HepG2 (cell line): Measurements from ENCODE around the gene KRT17. TPM values are rescaled to one million over a fixed set of nuclear protein-coding genes. Genes with fewer than 3 reads are reported as not detected.

ENCODE experiments used
- ATAC-seq: fragments of 200-7000 bp; cut with Tn5 transposase; 3 replicates; pipeline ENCODE4 v1.9.1; 2020; ENCODE audit warnings: mild to moderate bottlenecking, moderate library complexity
- BruUV-seq: library from RNA; stranded (reverse); fragments of 400-500 nt; replicated peaks from 2 replicates; lab custom pipeline; 2021; lab: Mats Ljungman, UMichigan
- CTCF ChIA-PET: fragments of 300-600 bp; formaldehyde crosslinking; extraction: SDS; loops from one replicate; lab custom pipeline; 2021; ENCODE audit warnings: low total read pairs, inconsistent platforms, low intra/inter-chr PET ratio; lab: Yijun Ruan, JAX
- POLR2A ChIA-PET: fragments of 350-600 bp; sonication (Branson Sonifier 250); formaldehyde crosslinking; loops from one replicate; lab custom pipeline; 2020; ENCODE audit warnings: antibody characterized with exemption, inconsistent platforms; lab: Yijun Ruan, JAX
- DNase-seq: peaks from one replicate; pipeline ENCODE4 v3.0.0-alpha.2; 2015; ENCODE audit warnings: low spot score
- FAIRE-seq: peaks from 3 replicates; lab custom pipeline; 2011; peaks lifted over from hg19 to GRCh38; lab: Jason Lieb, UNC
- H2AFZ ChIP-seq: one replicate; pipeline ENCODE4 v1.6.1; 2011; ENCODE audit warnings: low read length, inconsistent platforms
- H3K27ac ChIP-seq: fragments of 300-600 bp; 3 replicates; pipeline ENCODE4 v1.8.0; 2011; ENCODE audit warnings: mixed run types, mild to moderate bottlenecking, mixed read lengths, low read length, inconsistent platforms; ENCODE audit not compliant: insufficient read depth; ENCODE audit errors: extremely low read length
- H3K27me3 ChIP-seq, 2 experiments: fragments of 200-600 bp in 1 of 2; 2 replicates in 1 of 2; 3 replicates in 1 of 2; pipeline versions ENCODE4 v1.6.0 to v1.8.0; 2011; ENCODE audit warnings: low read length in 2 of 2, mild to moderate bottlenecking in 2 of 2, moderate library complexity in 2 of 2, inconsistent platforms in 1 of 2; ENCODE audit not compliant: insufficient read depth in 2 of 2, control insufficient read depth in 1 of 2
- H3K36me3 ChIP-seq, 2 experiments: fragments of 200-600 bp in 1 of 2; replicated peaks in 1 of 2; 2 replicates in 1 of 2; 3 replicates in 1 of 2; pipeline versions ENCODE4 v1.5.1 to v1.8.0; 2011; ENCODE audit warnings: low read length in 2 of 2, inconsistent platforms in 1 of 2; ENCODE audit not compliant: insufficient read depth in 2 of 2, control insufficient read depth in 1 of 2
- H3K4me1 ChIP-seq: 2 replicates; pipeline ENCODE4 v1.5.1; 2012; ENCODE audit warnings: low read length, inconsistent platforms; ENCODE audit not compliant: insufficient read depth
- H3K4me2 ChIP-seq: 2 replicates; pipeline ENCODE4 v1.6.0; 2011; ENCODE audit warnings: low read depth, low read length, inconsistent platforms
- H3K4me3 ChIP-seq, 3 experiments: fragments of 200-600 bp in 1 of 3; sonication (generic), shearing (Covaris generic) in 1 of 3; replicated peaks in 1 of 3; 2 replicates each; pipeline ENCODE4 v1.5.1; 2011 to 2016; ENCODE audit warnings: low read length in 3 of 3, inconsistent platforms in 2 of 3, low read depth in 2 of 3, mild to moderate bottlenecking in 2 of 3, control low read depth in 1 of 3, mixed read lengths in 1 of 3; ENCODE audit not compliant: insufficient read depth in 1 of 3
- H3K79me2 ChIP-seq: one replicate; pipeline ENCODE4 v1.6.1; 2011; ENCODE audit warnings: low read length, inconsistent platforms; ENCODE audit not compliant: insufficient read depth
- H3K9ac ChIP-seq: 2 replicates; pipeline ENCODE4 v1.6.0; 2011; ENCODE audit warnings: mild to moderate bottlenecking, low read depth, low read length, inconsistent platforms; ENCODE audit not compliant: insufficient read depth
- H3K9me3 ChIP-seq: 2 replicates; pipeline ENCODE4 v1.5.1; 2012; ENCODE audit warnings: mild to moderate bottlenecking, low read length
- H4K20me1 ChIP-seq: 2 replicates; pipeline ENCODE4 v1.6.0; 2011; ENCODE audit warnings: inconsistent platforms, mild to moderate bottlenecking, low read length, moderate library complexity; ENCODE audit not compliant: insufficient read depth
- FOXJ3 ChIP-seq: sonication (generic); formaldehyde crosslinking; IDR thresholded peaks from 2 replicates; pipeline ENCODE4 v1.4.0; 2020; ENCODE audit warnings: missing genetic modification reagents, mild to moderate bottlenecking, borderline replicate concordance
- PHF8 ChIP-seq: sonication (generic); formaldehyde crosslinking; IDR thresholded peaks from 2 replicates; pipeline ENCODE4 v1.5.0; 2020; ENCODE audit warnings: missing genetic modification reagents
- RFXAP ChIP-seq: sonication (generic); formaldehyde crosslinking; IDR thresholded peaks from 2 replicates; pipeline ENCODE4 v1.4.0; 2020; ENCODE audit warnings: missing genetic modification reagents, borderline replicate concordance
- SALL1 ChIP-seq: sonication (generic); formaldehyde crosslinking; IDR thresholded peaks from 2 replicates; pipeline ENCODE4 v1.8.0; 2022; ENCODE audit warnings: mild to moderate bottlenecking, missing genetic modification reagents
- ZNF260 ChIP-seq: sonication (generic); formaldehyde crosslinking; IDR thresholded peaks from 2 replicates; pipeline ENCODE4 v1.4.0; 2020; ENCODE audit warnings: missing genetic modification reagents, low read depth, mild to moderate bottlenecking, borderline replicate concordance
- ZNF577 ChIP-seq: sonication (generic); formaldehyde crosslinking; IDR thresholded peaks from 2 replicates; pipeline ENCODE4 v1.4.0; 2020; ENCODE audit warnings: mild to moderate bottlenecking, low read depth, missing genetic modification reagents, borderline replicate concordance
- WGBS: methylation state at CpG from one replicate; pipeline ENCODE4 v1.1.6; 2017; ENCODE audit warnings: low lambda C conversion rate; 5-methylcytosine and 5-hydroxymethylcytosine counted together
- in situ Hi-C: cut with HindIII; loops from 2 replicates; pipeline ENCODE4 v1.10.0; 2017; ENCODE audit warnings: low pct_unique_long_range_greater_than_20kb; ENCODE audit not compliant: extremely low pct_ligation_motif_present
- intact Hi-C: fragments of 100-400 bp; cut with micrococcal nuclease; formaldehyde crosslinking; loops from one replicate; pipeline ENCODE4 v1.10.0; 2022; ENCODE audit not compliant: unreplicated experiment
- polyA plus RNA-seq, 8 experiments: library from polyadenylated mRNA; depleted of rRNA in 3 of 8; stranded (reverse) in 7 of 8; unstranded in 1 of 8; fragments of >200 nt; fragmentation: Illumina TruSeq in 4 of 8; extraction: Trizol in 4 of 8; gene quantifications; 2 replicates each; pipeline versions ENCODE4 v1.2.1 to v1.2.3, GENCODE V29; 2011 to 2016; ENCODE audit warnings: low read depth in 4 of 8, missing spikeins in 1 of 8, mixed read lengths in 1 of 8; ENCODE audit not compliant: insufficient read depth in 1 of 8
- total RNA-seq, 5 experiments: library from RNA; depleted of rRNA; stranded (reverse); fragments of >200 nt; fragmentation: Illumina TruSeq; extraction: Trizol; gene quantifications; 2 replicates each; pipeline ENCODE4 v1.2.3, GENCODE V29; 2016; ENCODE audit warnings: low read depth in 1 of 5
- TF ChIP-seq, protein P1 (sequence below): sonication (generic); formaldehyde crosslinking; IDR thresholded peaks from 2 replicates; pipeline ENCODE4 v1.4.0; 2020; ENCODE audit warnings: missing genetic modification reagents
- TF ChIP-seq, protein P2 (sequence below): sonication (generic); formaldehyde crosslinking; IDR thresholded peaks from 2 replicates; pipeline ENCODE4 v1.9.0; 2021; ENCODE audit warnings: missing genetic modification reagents, borderline replicate concordance
- TF ChIP-seq, protein P3 (sequence below): IDR thresholded peaks from 2 replicates; pipeline ENCODE4 v1.6.1; 2018; ENCODE audit warnings: missing genetic modification reagents, mild to moderate bottlenecking, missing compliant biosample characterization
- TF ChIP-seq, protein P4 (sequence below): sonication (generic); formaldehyde crosslinking; IDR thresholded peaks from 2 replicates; pipeline ENCODE4 v1.5.0; 2020; ENCODE audit warnings: mild to moderate bottlenecking, missing genetic modification reagents

The KRT17 gene
- total and polyA plus RNA-seq, 2 of the 13 experiments (the other 11 are each of a cell fraction or from before 2014, with no cell fraction given), result 0.38 to 0.82 TPM

DNA sequence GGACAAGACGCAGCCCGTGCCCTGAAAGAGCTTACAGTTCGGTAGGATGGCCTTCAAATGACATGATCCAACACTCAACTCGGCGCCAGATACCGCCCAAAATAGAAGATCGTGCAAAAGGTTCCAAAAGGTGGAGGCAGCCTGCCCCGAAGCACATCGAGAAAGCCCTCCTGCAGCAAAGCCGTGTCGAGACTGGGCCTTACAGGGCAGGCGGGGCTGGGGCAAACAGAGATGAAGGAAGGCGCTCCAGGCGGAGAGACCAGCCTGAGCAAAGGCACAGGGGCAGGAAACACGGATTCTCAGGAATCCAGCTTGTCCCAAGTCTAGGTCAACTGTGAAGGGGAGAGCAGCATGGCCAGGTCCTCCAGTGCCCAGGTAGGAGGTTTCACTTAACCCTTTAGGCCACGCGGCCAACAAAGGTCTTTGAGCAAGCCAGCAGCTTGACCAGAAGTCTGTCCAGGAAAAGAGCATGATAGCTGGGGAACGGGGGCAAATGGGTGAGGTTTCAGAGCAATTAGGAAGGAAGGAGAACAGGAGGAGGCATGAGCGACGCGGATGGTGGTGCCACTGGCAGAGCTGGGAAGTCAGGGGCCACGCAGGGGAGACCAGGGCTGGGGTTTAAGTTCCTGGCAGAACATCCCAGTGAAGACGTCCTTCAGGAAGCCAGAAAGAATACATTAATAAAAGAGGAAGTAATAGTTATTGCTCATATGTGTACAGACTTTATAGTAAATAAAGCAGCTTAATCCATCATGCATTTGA is 43.1 kb upstream of the KRT17 start:
- Histone ChIP-seq H2AFZ (peak overlapping the region; percentile 92), H3K9ac (peak overlapping the region; percentile 59), H3K9me3 (no peaks in the 10 kb centered on the region), H3K27me3 (peaks cover 0 to 16% of the 10 kb centered on the region in 2 experiments; a peak in 2 of 5 replicates), H3K4me3 (peak overlapping the region; percentile 54 to 80 (median 55)), H3K79me2 (no peaks in the 10 kb centered on the region), H3K36me3 (no peaks in the 10 kb centered on the region), H3K27ac (no peak overlapping the region), H3K4me1 (peaks cover 47% of the 10 kb centered on the region), H3K4me2 (peak overlapping the region; percentile 100), H4K20me1 (no peaks in the 10 kb centered on the region)
- no TSS peak for BruUV-seq
- intact Hi-C loops, result loop anchor here (1.0 to 10.0 kb wide), 5 partner anchors 19 to 1053 kb away; no protein-coding TSS in a partner anchor
- ChIA-PET POLR2A (interaction anchor here (0.9 to 6.3 kb wide), 3 partner anchors 9 to 22 kb away, joined by 3 to 102 read pairs (median 21); partner anchors contain the start of gene EIF1), CTCF (interaction anchor here (0.9 to 8.5 kb wide), 8 partner anchors 9 to 864 kb away, joined by 3 to 242 read pairs (median 4); partner anchors contain the start of gene EIF1)
- FAIRE-seq, result no peak
- in situ Hi-C loops, result no loop called here
- no peak for DNase-seq
- ATAC-seq, result peak; percentile 25
- 17% methylated on average over 21 of the region's 23 CpGs for WGBS
- TF ChIP-seq, protein P1, sequence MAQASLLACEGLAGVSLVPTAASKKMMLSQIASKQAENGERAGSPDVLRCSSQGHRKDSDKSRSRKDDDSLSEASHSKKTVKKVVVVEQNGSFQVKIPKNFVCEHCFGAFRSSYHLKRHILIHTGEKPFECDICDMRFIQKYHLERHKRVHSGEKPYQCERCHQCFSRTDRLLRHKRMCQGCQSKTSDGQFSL (CRISPR knock-in tag), result no peak
- TF ChIP-seq, protein P2, sequence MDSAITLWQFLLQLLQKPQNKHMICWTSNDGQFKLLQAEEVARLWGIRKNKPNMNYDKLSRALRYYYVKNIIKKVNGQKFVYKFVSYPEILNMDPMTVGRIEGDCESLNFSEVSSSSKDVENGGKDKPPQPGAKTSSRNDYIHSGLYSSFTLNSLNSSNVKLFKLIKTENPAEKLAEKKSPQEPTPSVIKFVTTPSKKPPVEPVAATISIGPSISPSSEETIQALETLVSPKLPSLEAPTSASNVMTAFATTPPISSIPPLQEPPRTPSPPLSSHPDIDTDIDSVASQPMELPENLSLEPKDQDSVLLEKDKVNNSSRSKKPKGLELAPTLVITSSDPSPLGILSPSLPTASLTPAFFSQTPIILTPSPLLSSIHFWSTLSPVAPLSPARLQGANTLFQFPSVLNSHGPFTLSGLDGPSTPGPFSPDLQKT (CRISPR knock-in tag), result no peak
- TF ChIP-seq RFXAP (CRISPR knock-in tag), result 0 out of 2 replicates have a peak, but pooled peaks have one; percentile 0
- TF ChIP-seq, protein P3, sequence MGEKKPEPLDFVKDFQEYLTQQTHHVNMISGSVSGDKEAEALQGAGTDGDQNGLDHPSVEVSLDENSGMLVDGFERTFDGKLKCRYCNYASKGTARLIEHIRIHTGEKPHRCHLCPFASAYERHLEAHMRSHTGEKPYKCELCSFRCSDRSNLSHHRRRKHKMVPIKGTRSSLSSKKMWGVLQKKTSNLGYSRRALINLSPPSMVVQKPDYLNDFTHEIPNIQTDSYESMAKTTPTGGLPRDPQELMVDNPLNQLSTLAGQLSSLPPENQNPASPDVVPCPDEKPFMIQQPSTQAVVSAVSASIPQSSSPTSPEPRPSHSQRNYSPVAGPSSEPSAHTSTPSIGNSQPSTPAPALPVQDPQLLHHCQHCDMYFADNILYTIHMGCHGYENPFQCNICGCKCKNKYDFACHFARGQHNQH (CRISPR knock-in tag), result 0 out of 2 replicates have a peak, but pooled peaks have one; percentile 37
- TF ChIP-seq SALL1 (CRISPR knock-in tag), result peak; percentile 50
- no peak for TF ChIP-seq ZNF577
- 0 out of 2 replicates have a peak, but pooled peaks have one; percentile 33 for TF ChIP-seq PHF8 (CRISPR knock-in tag)
- TF ChIP-seq FOXJ3 (CRISPR knock-in tag), result no peak
- TF ChIP-seq, protein P4, sequence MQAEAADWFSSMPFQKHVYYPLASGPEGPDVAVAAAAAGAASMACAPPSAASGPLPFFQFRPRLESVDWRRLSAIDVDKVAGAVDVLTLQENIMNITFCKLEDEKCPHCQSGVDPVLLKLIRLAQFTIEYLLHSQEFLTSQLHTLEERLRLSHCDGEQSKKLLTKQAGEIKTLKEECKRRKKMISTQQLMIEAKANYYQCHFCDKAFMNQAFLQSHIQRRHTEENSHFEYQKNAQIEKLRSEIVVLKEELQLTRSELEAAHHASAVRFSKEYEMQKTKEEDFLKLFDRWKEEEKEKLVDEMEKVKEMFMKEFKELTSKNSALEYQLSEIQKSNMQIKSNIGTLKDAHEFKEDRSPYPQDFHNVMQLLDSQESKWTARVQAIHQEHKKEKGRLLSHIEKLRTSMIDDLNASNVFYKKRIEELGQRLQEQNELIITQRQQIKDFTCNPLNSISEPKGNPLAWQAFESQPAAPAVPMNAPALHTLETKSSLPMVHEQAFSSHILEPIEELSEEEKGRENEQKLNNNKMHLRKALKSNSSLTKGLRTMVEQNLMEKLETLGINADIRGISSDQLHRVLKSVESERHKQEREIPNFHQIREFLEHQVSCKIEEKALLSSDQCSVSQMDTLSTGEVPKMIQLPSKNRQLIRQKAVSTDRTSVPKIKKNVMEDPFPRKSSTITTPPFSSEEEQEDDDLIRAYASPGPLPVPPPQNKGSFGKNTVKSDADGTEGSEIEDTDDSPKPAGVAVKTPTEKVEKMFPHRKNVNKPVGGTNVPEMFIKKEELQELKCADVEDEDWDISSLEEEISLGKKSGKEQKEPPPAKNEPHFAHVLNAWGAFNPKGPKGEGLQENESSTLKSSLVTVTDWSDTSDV (CRISPR knock-in tag), result 0 out of 2 replicates have a peak, but pooled peaks have one; percentile 5
- no peak for TF ChIP-seq ZNF260 (CRISPR knock-in tag)
